Gastrocnemius medialis (tissue), 4 donors: ENCODE measurements around the gene OR51L1.

Experiments
- POLR2A ChIP-seq, 2 donors: fragments of 450-650 bp; IDR thresholded peaks; one replicate each; pipeline ENCODE4 v1.6.1; 2017; ENCODE audit warnings: antibody characterized with exemption in 2 of 2, mild to moderate bottlenecking in 2 of 2, moderate library complexity in 2 of 2
- TF ChIP-seq, protein P1 (sequence below), 5 experiments: fragments of 450-650 bp in 3 of 5; fragments of 200-600 bp in 2 of 5; sonication (generic) in 2 of 5; IDR thresholded peaks in 4 of 5; conservative IDR thresholded peaks in 1 of 5; 1 replicate in 4 of 5; 2 replicates in 1 of 5; pipeline ENCODE4 v1.5.1; 2016 to 2019; ENCODE audit warnings: antibody characterized with exemption in 5 of 5, mild to moderate bottlenecking in 3 of 5, moderate library complexity in 3 of 5

DNA sequence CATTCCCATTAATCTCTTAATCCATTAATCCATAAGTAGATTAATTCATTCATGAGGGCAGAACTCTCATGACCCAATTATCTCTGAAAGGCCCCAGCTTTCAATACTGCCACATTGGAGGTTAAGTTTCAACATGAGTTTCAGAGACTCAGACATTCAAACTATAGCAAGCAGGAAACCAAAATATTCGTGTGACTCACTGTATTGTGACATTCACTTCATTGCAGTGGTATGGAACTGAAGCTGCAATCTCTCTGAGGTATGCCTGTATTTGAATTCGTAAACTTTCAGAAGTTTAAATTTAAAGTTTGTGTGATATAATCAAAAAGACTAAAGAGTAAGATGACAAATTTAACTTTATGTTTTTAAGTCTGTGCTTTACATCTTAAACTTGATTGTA is 48.7 kb downstream of the OR51L1 start:
- TF ChIP-seq, protein P1, sequence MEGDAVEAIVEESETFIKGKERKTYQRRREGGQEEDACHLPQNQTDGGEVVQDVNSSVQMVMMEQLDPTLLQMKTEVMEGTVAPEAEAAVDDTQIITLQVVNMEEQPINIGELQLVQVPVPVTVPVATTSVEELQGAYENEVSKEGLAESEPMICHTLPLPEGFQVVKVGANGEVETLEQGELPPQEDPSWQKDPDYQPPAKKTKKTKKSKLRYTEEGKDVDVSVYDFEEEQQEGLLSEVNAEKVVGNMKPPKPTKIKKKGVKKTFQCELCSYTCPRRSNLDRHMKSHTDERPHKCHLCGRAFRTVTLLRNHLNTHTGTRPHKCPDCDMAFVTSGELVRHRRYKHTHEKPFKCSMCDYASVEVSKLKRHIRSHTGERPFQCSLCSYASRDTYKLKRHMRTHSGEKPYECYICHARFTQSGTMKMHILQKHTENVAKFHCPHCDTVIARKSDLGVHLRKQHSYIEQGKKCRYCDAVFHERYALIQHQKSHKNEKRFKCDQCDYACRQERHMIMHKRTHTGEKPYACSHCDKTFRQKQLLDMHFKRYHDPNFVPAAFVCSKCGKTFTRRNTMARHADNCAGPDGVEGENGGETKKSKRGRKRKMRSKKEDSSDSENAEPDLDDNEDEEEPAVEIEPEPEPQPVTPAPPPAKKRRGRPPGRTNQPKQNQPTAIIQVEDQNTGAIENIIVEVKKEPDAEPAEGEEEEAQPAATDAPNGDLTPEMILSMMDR (IDR thresholded peaks at IDR 0.05 in 4 of 5, conservative IDR thresholded peaks at IDR 0.05 in 1 of 5) = no peak
- TF ChIP-seq POLR2A (IDR thresholded peaks at IDR 0.05) = no peak
